Measurements from ENCODE around the gene CUEDC1. TPM values are rescaled to one million over a fixed set of nuclear protein-coding genes. Genes with fewer than 3 reads are reported as not detected.

CUEDC1 gene
- total and polyA plus RNA-seq, 2 experiments from 2014 or later, result 11.6 to 23.3 TPM

- no peaks in the 10 kb centered on the region for H3K9me2 ChIP-seq (replicated peaks; ENCODE audit: insufficient read depth)
- TF ChIP-seq EZH2phosphoT487 (IDR thresholded peaks at IDR 0.05; ENCODE audit: low read depth, severe bottlenecking, unreplicated experiment) (no peak), CTCF (IDR thresholded peaks at IDR 0.05; ENCODE audit: poor library complexity) (no peak), EZH2 (IDR thresholded peaks at IDR 0.05; ENCODE audit: borderline replicate concordance) (no peak)
- peak overlapping the region; percentile 63 for H3K27ac ChIP-seq
- H3K36me3 ChIP-seq (replicated peaks; ENCODE audit: insufficient read depth, low read depth), result no peaks in the 10 kb centered on the region
- H2AFZ ChIP-seq, result no peak overlapping the region
- H3K4me2 ChIP-seq, result no peak overlapping the region
- 65% methylated on average over 3 of the region's 3 CpGs for WGBS (ENCODE audit: low lambda C conversion rate, missing lambda C conversion rate)
- H3K4me1 ChIP-seq (ENCODE audit: insufficient read depth), result peaks cover 53% of the 10 kb centered on the region
- no peaks in the 10 kb centered on the region for H4K20me1 ChIP-seq (ENCODE audit: insufficient read depth, poor library complexity, severe bottlenecking)
- H3K79me2 ChIP-seq, result peaks cover 62% of the 10 kb centered on the region
- H3K27me3 ChIP-seq, result no peaks in the 10 kb centered on the region
- no peak for DNase-seq (ENCODE audit: low spot score)
- no peaks in the 10 kb centered on the region for H3K9me3 ChIP-seq (ENCODE audit: low read depth)
- no peak overlapping the region for H3K4me3 ChIP-seq
Measured at GRCh38 chr17:57943645-57944044, 11.6 kb downstream of the CUEDC1 start.

DNA sequence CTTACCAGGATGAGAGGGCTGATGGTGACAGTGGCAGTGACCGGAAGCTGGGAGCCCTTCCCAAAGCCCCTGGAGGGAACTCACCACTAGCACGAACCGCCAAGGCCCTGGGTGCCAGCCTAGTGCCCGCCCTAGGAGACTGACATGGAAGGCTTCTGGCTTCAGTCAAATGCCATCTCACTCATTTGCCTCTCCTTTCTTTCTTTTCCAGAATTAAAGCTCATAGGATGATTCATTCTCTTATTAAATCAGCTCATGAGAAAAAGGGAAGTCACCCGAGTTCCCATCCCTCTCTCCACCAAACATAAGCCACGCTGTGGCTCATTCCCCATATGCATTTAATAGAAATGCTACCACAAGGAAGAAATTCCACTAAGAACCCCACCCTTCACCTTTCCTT lies 12.1 kb downstream of the CUEDC1 start:
- H3K4me1 ChIP-seq (ENCODE audit: insufficient read depth), result peaks cover 56% of the 10 kb centered on the region
- H3K27me3 ChIP-seq, result no peaks in the 10 kb centered on the region
- H2AFZ ChIP-seq, result no peak overlapping the region
- H3K4me2 ChIP-seq, result no peak overlapping the region
- no peaks in the 10 kb centered on the region for H4K20me1 ChIP-seq (ENCODE audit: insufficient read depth, poor library complexity, severe bottlenecking)
- no peak for DNase-seq (ENCODE audit: low spot score)
- H3K27ac ChIP-seq, result peak overlapping the region; percentile 63
- H3K36me3 ChIP-seq (replicated peaks; ENCODE audit: insufficient read depth, low read depth), result no peaks in the 10 kb centered on the region
- no peaks in the 10 kb centered on the region for H3K9me2 ChIP-seq (replicated peaks; ENCODE audit: insufficient read depth)
- no peak for TF ChIP-seq CTCF (IDR thresholded peaks at IDR 0.05; ENCODE audit: poor library complexity)
- no peak for TF ChIP-seq EZH2phosphoT487 (IDR thresholded peaks at IDR 0.05; ENCODE audit: low read depth, severe bottlenecking, unreplicated experiment)
- no peak for TF ChIP-seq EZH2 (IDR thresholded peaks at IDR 0.05; ENCODE audit: borderline replicate concordance)
- no peaks in the 10 kb centered on the region for H3K9me3 ChIP-seq (ENCODE audit: low read depth)
- H3K79me2 ChIP-seq, result peaks cover 67% of the 10 kb centered on the region
- no peak overlapping the region for H3K4me3 ChIP-seq
- 81% methylated on average over 6 of the region's 6 CpGs for WGBS (ENCODE audit: low lambda C conversion rate, missing lambda C conversion rate)

DNA sequence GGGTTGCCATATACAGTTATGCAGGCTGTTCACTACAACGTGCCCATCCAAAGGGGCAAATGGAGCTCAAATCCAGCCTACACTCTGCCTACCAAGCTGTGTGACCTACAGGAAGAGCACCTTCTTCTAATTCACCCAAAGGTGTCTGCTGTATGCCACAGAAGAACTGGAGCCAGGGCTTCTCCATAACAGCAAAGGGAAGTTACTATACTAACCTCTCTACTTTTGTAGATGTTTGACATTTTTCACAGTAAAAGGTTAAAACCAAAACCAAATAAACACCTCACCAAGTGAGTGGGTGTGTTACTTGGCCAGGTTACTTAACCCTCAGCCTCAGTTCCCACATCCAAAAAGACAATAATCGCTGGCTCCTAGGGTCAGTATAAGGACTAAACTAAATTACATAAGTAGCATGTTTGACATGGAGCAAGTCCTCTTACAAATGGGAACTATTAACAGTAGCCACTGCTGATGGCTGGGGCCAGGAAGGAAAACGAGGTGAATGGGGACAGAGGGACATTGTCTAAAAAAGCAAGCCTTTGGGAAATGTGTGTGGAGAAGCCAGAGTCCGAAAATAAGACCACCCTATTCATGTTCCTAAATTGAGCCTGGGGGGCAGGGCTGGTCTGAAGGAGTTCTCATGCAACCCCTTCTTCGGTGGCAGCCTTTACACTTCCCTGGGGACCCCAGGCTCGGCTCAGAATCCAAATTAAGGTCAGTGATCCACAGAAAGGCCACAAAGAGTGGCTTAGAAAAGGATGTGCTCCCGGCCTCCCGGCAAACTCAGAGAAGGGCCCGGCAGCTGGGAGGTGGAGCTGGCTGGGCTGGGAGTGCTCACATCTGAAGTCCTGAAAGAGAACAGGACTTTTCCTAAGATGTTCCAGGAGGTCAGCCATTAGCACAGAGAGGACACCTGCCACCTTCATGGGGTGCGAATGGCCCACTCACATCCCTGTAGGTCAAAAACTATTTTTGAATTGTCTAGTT lies 13.5 kb downstream of the CUEDC1 start:
- Histone ChIP-seq H2AFZ (no peak overlapping the region), H3K4me1 (ENCODE audit: insufficient read depth) (peaks cover 48% of the 10 kb centered on the region), H3K36me3 (replicated peaks; ENCODE audit: insufficient read depth, low read depth) (no peaks in the 10 kb centered on the region), H3K9me2 (replicated peaks; ENCODE audit: insufficient read depth) (no peaks in the 10 kb centered on the region), H3K9me3 (ENCODE audit: low read depth) (no peaks in the 10 kb centered on the region), H3K27me3 (no peaks in the 10 kb centered on the region), H3K4me3 (no peak overlapping the region), H3K27ac (no peak overlapping the region), H4K20me1 (ENCODE audit: insufficient read depth, poor library complexity, severe bottlenecking) (no peaks in the 10 kb centered on the region), H3K79me2 (peaks cover 74% of the 10 kb centered on the region), H3K4me2 (no peak overlapping the region)
- TF ChIP-seq EZH2phosphoT487 (IDR thresholded peaks at IDR 0.05; ENCODE audit: low read depth, severe bottlenecking, unreplicated experiment), result no peak
- DNase-seq (ENCODE audit: low spot score), result no peak
- whole genome bisulfite sequencing (ENCODE audit: low lambda C conversion rate, missing lambda C conversion rate), result 78% methylated on average over 10 of the region's 10 CpGs

GRCh38 chr17:57940653-57941329 lies 14.4 kb downstream of the CUEDC1 start:
- H3K9me3 ChIP-seq (ENCODE audit: low read depth), result no peaks in the 10 kb centered on the region
- H2AFZ ChIP-seq, result no peak overlapping the region
- no peaks in the 10 kb centered on the region for H3K27me3 ChIP-seq
- no peaks in the 10 kb centered on the region for H3K36me3 ChIP-seq (replicated peaks; ENCODE audit: insufficient read depth, low read depth)
- H3K4me3 ChIP-seq, result no peak overlapping the region
- H3K9me2 ChIP-seq (replicated peaks; ENCODE audit: insufficient read depth), result no peaks in the 10 kb centered on the region
- no peaks in the 10 kb centered on the region for H4K20me1 ChIP-seq (ENCODE audit: insufficient read depth, poor library complexity, severe bottlenecking)
- 70% methylated on average over 5 of the region's 5 CpGs for WGBS (ENCODE audit: low lambda C conversion rate, missing lambda C conversion rate)
- no peak overlapping the region for H3K4me2 ChIP-seq
- H3K27ac ChIP-seq, result no peak overlapping the region
- peaks cover 72% of the 10 kb centered on the region for H3K79me2 ChIP-seq
- H3K4me1 ChIP-seq (ENCODE audit: insufficient read depth), result peaks cover 48% of the 10 kb centered on the region
- no peak for DNase-seq (ENCODE audit: low spot score)
- TF ChIP-seq EZH2phosphoT487 (IDR thresholded peaks at IDR 0.05; ENCODE audit: low read depth, severe bottlenecking, unreplicated experiment) (no peak), CTCF (IDR thresholded peaks at IDR 0.05; ENCODE audit: poor library complexity) (no peak)

Measured in hepatocyte (in vitro differentiated cells).